GM12878 (cell line): ENCODE results near the gene ADK. TPM values are rescaled to one million over a fixed set of nuclear protein-coding genes. Genes with fewer than 3 reads are reported as not detected.
A peak's percentile ranks its signal among the peaks of the same experiment; 100 is the strongest.

Experiments used
- ATAC-seq: fragments of 200-7000 bp; cut with Tn5 transposase; 3 replicates; pipeline ENCODE4 v1.9.1; 2020; ENCODE audit warnings: mild to moderate bottlenecking, moderate library complexity
- BruUV-seq: library from RNA; stranded (reverse); fragments of 400-500 nt; replicated peaks from 2 replicates; lab custom pipeline; 2021; lab: Mats Ljungman, UMichigan
- CTCF ChIA-PET: fragments of 300-600 bp; sonication (Branson Sonifier 250); formaldehyde crosslinking; extraction: SDS; loops from one replicate; lab custom pipeline; 2021; ENCODE audit warnings: inconsistent platforms; lab: Yijun Ruan, JAX
- POLR2A ChIA-PET: fragments of 350-600 bp; formaldehyde crosslinking; extraction: SDS; loops from one replicate; lab custom pipeline; 2021; ENCODE audit warnings: inconsistent platforms; lab: Charles Lee
- RAD21 ChIA-PET: fragments of 300-600 bp; sonication (Branson Sonifier 250); formaldehyde crosslinking; loops from one replicate; lab custom pipeline; 2023; ENCODE audit warnings: antibody characterized with exemption; ENCODE audit not compliant: unreplicated experiment; lab: Charles Lee
- SMC1A ChIA-PET: fragments of 300-600 bp; sonication (Branson Sonifier 250); formaldehyde crosslinking; loops from one replicate; lab custom pipeline; 2023; ENCODE audit not compliant: unreplicated experiment, uncharacterized antibody; lab: Charles Lee
- DNase-seq: peaks from one replicate; pipeline ENCODE4 v3.0.0-alpha.2; 2011; ENCODE audit warnings: low read depth, low spot score
- FAIRE-seq: peaks from 3 replicates; lab custom pipeline; 2011; peaks lifted over from hg19 to GRCh38; lab: Jason Lieb, UNC
- H2AFZ ChIP-seq: 2 replicates; pipeline ENCODE4 v1.6.0; 2011; ENCODE audit warnings: low read depth, low read length, control low read depth; ENCODE audit not compliant: control insufficient read depth
- H3K27ac ChIP-seq: 2 replicates; pipeline ENCODE4 v1.5.1; 2011; ENCODE audit warnings: control low read depth; ENCODE audit not compliant: control insufficient read depth, insufficient read depth
- H3K27me3 ChIP-seq, 2 experiments: replicated peaks in 1 of 2; 2 replicates each; pipeline versions ENCODE4 v1.6.0 to v1.6.1; 2011; ENCODE audit warnings: low read length in 1 of 2; ENCODE audit not compliant: control insufficient read depth in 2 of 2, insufficient read depth in 2 of 2
- H3K36me3 ChIP-seq, 2 experiments: 2 replicates each; pipeline ENCODE4 v1.5.1; 2011; ENCODE audit warnings: low read length in 1 of 2; ENCODE audit not compliant: control insufficient read depth in 2 of 2, insufficient read depth in 2 of 2
- H3K4me1 ChIP-seq: 2 replicates; pipeline ENCODE4 v1.6.1; 2011; ENCODE audit warnings: mild to moderate bottlenecking, low read length, moderate library complexity, mixed read lengths; ENCODE audit not compliant: control insufficient read depth, insufficient read depth
- H3K4me2 ChIP-seq: 2 replicates; pipeline ENCODE4 v1.6.0; 2011; ENCODE audit warnings: control low read depth; ENCODE audit not compliant: control insufficient read depth, insufficient read depth
- H3K4me3 ChIP-seq: fragments of 200-600 bp; sonication (generic); 2 replicates; pipeline ENCODE4 v1.5.1; 2016
- H3K79me2 ChIP-seq: 2 replicates; pipeline ENCODE4 v1.6.0; 2011; ENCODE audit warnings: low read length; ENCODE audit not compliant: control insufficient read depth, insufficient read depth
- H3K9ac ChIP-seq: 2 replicates; pipeline ENCODE4 v1.8.0; 2011; ENCODE audit warnings: low read length, control low read depth, mixed read lengths; ENCODE audit not compliant: control insufficient read depth, insufficient read depth
- H3K9me3 ChIP-seq: replicated peaks from 3 replicates; pipeline ENCODE4 v1.5.1; 2011; ENCODE audit warnings: mild to moderate bottlenecking, low read length; ENCODE audit not compliant: control insufficient read depth, insufficient read depth
- H4K20me1 ChIP-seq: 2 replicates; pipeline ENCODE4 v1.6.0; 2011; ENCODE audit not compliant: control insufficient read depth, insufficient read depth
- ETV6 ChIP-seq, 2 experiments: fragments of 450-650 bp in 1 of 2; IDR thresholded peaks in 1 of 2; conservative IDR thresholded peaks in 1 of 2; 2 replicates each; pipeline ENCODE4 v1.6.1; 2014; ENCODE audit warnings: antibody characterized with exemption in 1 of 2, borderline replicate concordance in 1 of 2, low read depth in 1 of 2, mild to moderate bottlenecking in 1 of 2, moderate library complexity in 1 of 2
- JUND ChIP-seq: IDR thresholded peaks from 2 replicates; pipeline ENCODE4 v1.6.1; 2012; ENCODE audit warnings: low read depth, mild to moderate bottlenecking, low read length, improper control_type of control experiment, moderate library complexity
- MYC ChIP-seq: IDR thresholded peaks from 2 replicates; pipeline ENCODE4 v1.6.1; 2011; ENCODE audit warnings: mild to moderate bottlenecking, low read length, moderate library complexity, inconsistent platforms; ENCODE audit not compliant: insufficient read depth, insufficient replicate concordance, insufficient read length, severe bottlenecking
- NFIC ChIP-seq: IDR thresholded peaks from 2 replicates; pipeline ENCODE4 v1.6.1; 2012; ENCODE audit warnings: low read depth, mild to moderate bottlenecking, inconsistent platforms, low read length, moderate library complexity
- NR2F1 ChIP-seq: fragments of 450-650 bp; conservative IDR thresholded peaks from 2 replicates; pipeline ENCODE4 v1.6.1; 2017; ENCODE audit warnings: mild to moderate bottlenecking
- RAD21 ChIP-seq: IDR thresholded peaks from 2 replicates; pipeline ENCODE4 v1.6.1; 2011; ENCODE audit warnings: mild to moderate bottlenecking, low read depth, low read length, moderate library complexity; ENCODE audit not compliant: insufficient read depth
- SMC3 ChIP-seq: IDR thresholded peaks from 2 replicates; pipeline ENCODE4 v1.6.1; 2011; ENCODE audit warnings: low read length, improper control_type of control experiment, borderline replicate concordance
- SREBF2 ChIP-seq: IDR thresholded peaks from 2 replicates; pipeline ENCODE4 v1.6.1; 2012; ENCODE audit warnings: mild to moderate bottlenecking, low read length
- ZNF384 ChIP-seq: IDR thresholded peaks from 2 replicates; pipeline ENCODE4 v1.6.1; 2012; ENCODE audit warnings: low read depth, mild to moderate bottlenecking, low read length, improper control_type of control experiment, borderline replicate concordance
- WGBS: methylation state at CpG from one replicate; pipeline ENCODE4 v1.1.6; 2016; ENCODE audit warnings: low lambda C conversion rate; ENCODE audit not compliant: insufficient replicate concordance, insufficient coverage; ENCODE audit errors: missing lambda C conversion rate; 5-methylcytosine and 5-hydroxymethylcytosine counted together
- in situ Hi-C: fragments of 300-500 bp; cut with MboI; formaldehyde crosslinking; loops from 9 replicates; pipeline ENCODE4 v1.14.3; 2018; ENCODE audit warnings: mixed read lengths
- intact Hi-C: fragments of 100-400 bp; cut with micrococcal nuclease; formaldehyde crosslinking; loops from one replicate; pipeline ENCODE4 v1.14.2; 2022; ENCODE audit not compliant: unreplicated experiment
- polyA plus RNA-seq, 11 experiments: library from polyadenylated mRNA; depleted of rRNA in 4 of 11; unstranded in 6 of 11; stranded (reverse) in 5 of 11; fragments of >200 nt; fragmentation: Nextera tagmentation in 4 of 11; fragmentation: Illumina TruSeq in 1 of 11; extraction: Ambion mirVana in 4 of 11; extraction: Trizol in 1 of 11; gene quantifications; 1 replicate in 1 of 11; 2 replicates in 10 of 11; pipeline versions ENCODE4 v1.2.1 to v1.2.3, GENCODE V29; 2011 to 2016; ENCODE audit warnings: inconsistent platforms in 2 of 11, missing spikeins in 2 of 11, low read depth in 1 of 11
- total RNA-seq, 4 experiments: library from RNA; depleted of rRNA in 3 of 4; stranded (reverse); fragments of >200 nt in 3 of 4; fragmentation: Illumina TruSeq in 1 of 4; extraction: Trizol in 1 of 4; gene quantifications; 2 replicates each; pipeline versions ENCODE4 v1.2.1 to v1.2.3, GENCODE V29; 2013 to 2021
- TF ChIP-seq, protein P1 (sequence below): IDR thresholded peaks from 2 replicates; pipeline ENCODE4 v1.6.1; 2012; ENCODE audit warnings: low read depth, low read length, improper control_type of control experiment
- TF ChIP-seq, protein P2 (sequence below): fragments of 150-350 bp; IDR thresholded peaks from 2 replicates; pipeline ENCODE4 v1.6.1; 2014; ENCODE audit warnings: mild to moderate bottlenecking, low read depth, low read length
- TF ChIP-seq, protein P3 (sequence below): IDR thresholded peaks from 2 replicates; pipeline ENCODE4 v1.6.1; 2012; ENCODE audit warnings: low read depth, low read length, improper control_type of control experiment
- TF ChIP-seq, protein P4 (sequence below): fragments of 450-650 bp; conservative IDR thresholded peaks from 2 replicates; pipeline ENCODE4 v1.6.1; 2017; ENCODE audit warnings: mild to moderate bottlenecking, moderate library complexity

ADK gene
- total and polyA plus RNA-seq, 10 of the 15 experiments (the other 5 are each of a cell fraction or from before 2014, with no cell fraction given): 42.0 to 151 (median 81.6) TPM

DNA sequence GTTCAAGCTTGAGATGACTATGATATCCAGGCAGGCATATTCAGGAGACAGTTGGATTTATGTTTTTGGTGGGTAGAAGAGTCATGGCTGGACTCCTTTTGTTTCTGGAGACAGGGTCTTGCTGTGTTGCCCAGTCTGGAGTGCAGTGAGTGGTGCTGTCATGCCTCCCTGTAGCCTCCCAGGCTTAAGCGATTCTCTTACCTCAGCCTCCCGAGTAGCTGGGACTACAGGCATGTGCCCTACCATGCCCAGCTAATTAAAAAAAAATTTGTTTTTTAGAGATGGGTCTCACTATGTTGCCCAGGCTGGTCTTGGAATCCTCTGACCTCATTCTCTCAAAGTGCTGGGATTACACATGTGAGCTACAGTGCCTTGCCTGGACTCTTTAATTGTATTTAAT, 62.0 kb downstream of the ADK start (continued):
- TF ChIP-seq MYC (no peak), ZNF384 (no peak), ETV6 (conservative IDR thresholded peaks at IDR 0.05 in 1 of 2, IDR thresholded peaks at IDR 0.05 in 1 of 2; ENCODE audit: borderline replicate concordance in 1 of 2, low read depth in 1 of 2) (no peak), NR2F1 (no peak)
- TF ChIP-seq, protein P1, sequence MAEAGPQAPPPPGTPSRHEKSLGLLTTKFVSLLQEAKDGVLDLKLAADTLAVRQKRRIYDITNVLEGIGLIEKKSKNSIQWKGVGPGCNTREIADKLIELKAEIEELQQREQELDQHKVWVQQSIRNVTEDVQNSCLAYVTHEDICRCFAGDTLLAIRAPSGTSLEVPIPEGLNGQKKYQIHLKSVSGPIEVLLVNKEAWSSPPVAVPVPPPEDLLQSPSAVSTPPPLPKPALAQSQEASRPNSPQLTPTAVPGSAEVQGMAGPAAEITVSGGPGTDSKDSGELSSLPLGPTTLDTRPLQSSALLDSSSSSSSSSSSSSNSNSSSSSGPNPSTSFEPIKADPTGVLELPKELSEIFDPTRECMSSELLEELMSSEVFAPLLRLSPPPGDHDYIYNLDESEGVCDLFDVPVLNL: no peak
- TF ChIP-seq, protein P2, sequence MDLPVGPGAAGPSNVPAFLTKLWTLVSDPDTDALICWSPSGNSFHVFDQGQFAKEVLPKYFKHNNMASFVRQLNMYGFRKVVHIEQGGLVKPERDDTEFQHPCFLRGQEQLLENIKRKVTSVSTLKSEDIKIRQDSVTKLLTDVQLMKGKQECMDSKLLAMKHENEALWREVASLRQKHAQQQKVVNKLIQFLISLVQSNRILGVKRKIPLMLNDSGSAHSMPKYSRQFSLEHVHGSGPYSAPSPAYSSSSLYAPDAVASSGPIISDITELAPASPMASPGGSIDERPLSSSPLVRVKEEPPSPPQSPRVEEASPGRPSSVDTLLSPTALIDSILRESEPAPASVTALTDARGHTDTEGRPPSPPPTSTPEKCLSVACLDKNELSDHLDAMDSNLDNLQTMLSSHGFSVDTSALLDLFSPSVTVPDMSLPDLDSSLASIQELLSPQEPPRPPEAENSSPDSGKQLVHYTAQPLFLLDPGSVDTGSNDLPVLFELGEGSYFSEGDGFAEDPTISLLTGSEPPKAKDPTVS: no peak

DNA sequence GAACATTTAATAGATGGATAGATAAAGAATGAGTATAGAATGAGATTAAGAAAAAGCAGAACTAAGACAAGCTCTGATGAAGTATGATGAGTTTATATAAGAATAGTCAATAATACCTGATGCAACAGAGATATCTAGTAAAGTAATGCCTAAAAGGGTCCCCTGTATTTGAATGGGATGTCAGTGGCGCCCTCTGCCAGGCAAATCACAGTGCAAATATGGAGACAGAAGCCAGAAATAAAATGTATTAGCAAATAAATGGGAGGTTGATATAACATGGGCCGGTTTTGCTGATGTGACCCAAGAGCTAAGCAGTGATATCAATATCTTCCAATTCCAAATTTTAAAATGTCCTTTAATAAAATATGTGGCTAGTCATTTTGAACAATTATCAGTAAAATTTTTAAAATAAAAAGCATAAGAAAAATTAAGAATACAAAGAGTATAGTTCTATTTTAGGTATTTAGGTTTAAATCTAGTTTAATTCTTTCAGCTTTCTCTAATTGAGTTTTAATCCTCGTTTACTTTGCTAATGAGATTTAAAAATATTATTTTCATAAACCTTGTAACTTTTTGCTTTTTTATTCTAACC, 62.6 kb downstream of the ADK start:
- ChIA-PET SMC1A (interaction anchor here (0.7 to 5.4 kb wide), 32 partner anchors 11 to 948 kb away, joined by 3 to 39 read pairs (median 6); partner anchors contain the start of genes ADK and AP3M1), RAD21 (interaction anchor here (0.8 to 2.4 kb wide), 15 partner anchors 18 to 335 kb away, joined by 3 to 17 read pairs (median 4); partner anchors contain the start of genes ADK and AP3M1), CTCF (interaction anchor here (0.5 to 3.3 kb wide), 45 partner anchors 9 to 601 kb away, joined by 3 to 30 read pairs (median 4); partner anchors contain the start of genes ADK and AP3M1), POLR2A (interaction anchor here (0.5 to 3.1 kb wide), 3 partner anchors 14 to 964 kb away, joined by 3 to 11 read pairs (median 3); partner anchors contain the start of genes ADK and AP3M1)
- Histone ChIP-seq H4K20me1 (no peaks in the 10 kb centered on the region), H3K79me2 (peaks cover 14% of the 10 kb centered on the region), H3K4me1 (no peaks in the 10 kb centered on the region), H3K9me3 (no peaks in the 10 kb centered on the region), H3K27ac (no peak overlapping the region), H2AFZ (no peak overlapping the region), H3K36me3 (no peaks in the 10 kb centered on the region; a peak in 1 of 4 replicates), H3K9ac (no peak overlapping the region), H3K4me3 (no peak overlapping the region), H3K4me2 (no peak overlapping the region), H3K27me3 (no peaks in the 10 kb centered on the region)
- FAIRE-seq (no peak), DNase-seq (no peak), ATAC-seq (peak; percentile 73)
- WGBS: 68% methylated on average over 3 of the region's 3 CpGs
- no TSS peak for BruUV-seq
- in situ Hi-C loops (no loop called here), intact Hi-C loops (no loop called here)
- TF ChIP-seq, protein P3, sequence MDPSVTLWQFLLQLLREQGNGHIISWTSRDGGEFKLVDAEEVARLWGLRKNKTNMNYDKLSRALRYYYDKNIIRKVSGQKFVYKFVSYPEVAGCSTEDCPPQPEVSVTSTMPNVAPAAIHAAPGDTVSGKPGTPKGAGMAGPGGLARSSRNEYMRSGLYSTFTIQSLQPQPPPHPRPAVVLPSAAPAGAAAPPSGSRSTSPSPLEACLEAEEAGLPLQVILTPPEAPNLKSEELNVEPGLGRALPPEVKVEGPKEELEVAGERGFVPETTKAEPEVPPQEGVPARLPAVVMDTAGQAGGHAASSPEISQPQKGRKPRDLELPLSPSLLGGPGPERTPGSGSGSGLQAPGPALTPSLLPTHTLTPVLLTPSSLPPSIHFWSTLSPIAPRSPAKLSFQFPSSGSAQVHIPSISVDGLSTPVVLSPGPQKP: no peak
- TF ChIP-seq RAD21: peak; percentile 61
- TF ChIP-seq NFIC: no peak
- TF ChIP-seq, protein P4, sequence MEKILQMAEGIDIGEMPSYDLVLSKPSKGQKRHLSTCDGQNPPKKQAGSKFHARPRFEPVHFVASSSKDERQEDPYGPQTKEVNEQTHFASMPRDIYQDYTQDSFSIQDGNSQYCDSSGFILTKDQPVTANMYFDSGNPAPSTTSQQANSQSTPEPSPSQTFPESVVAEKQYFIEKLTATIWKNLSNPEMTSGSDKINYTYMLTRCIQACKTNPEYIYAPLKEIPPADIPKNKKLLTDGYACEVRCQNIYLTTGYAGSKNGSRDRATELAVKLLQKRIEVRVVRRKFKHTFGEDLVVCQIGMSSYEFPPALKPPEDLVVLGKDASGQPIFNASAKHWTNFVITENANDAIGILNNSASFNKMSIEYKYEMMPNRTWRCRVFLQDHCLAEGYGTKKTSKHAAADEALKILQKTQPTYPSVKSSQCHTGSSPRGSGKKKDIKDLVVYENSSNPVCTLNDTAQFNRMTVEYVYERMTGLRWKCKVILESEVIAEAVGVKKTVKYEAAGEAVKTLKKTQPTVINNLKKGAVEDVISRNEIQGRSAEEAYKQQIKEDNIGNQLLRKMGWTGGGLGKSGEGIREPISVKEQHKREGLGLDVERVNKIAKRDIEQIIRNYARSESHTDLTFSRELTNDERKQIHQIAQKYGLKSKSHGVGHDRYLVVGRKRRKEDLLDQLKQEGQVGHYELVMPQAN: no peak
- peak; percentile 55; the same call in 1 of the 2 replicates for TF ChIP-seq SMC3
- no peak for TF ChIP-seq JUND
- TF ChIP-seq SREBF2: no peak
